HT-29 (cell line): ENCODE data around the gene BPTF. TPM values are rescaled to one million over a fixed set of nuclear protein-coding genes. Genes with fewer than 3 reads are reported as not detected.
"Not testable (repeated sequence)": the region's sequence is repeated elsewhere in the genome, so short reads cannot be mapped to it uniquely, and the experiment has no call there.

Source experiments
- DNase-seq: peaks from one replicate; pipeline ENCODE4 v3.0.0-alpha.2; 2015; ENCODE audit warnings: low spot score
- total RNA-seq: library from RNA; depleted of rRNA; stranded (reverse); fragments of >200 nt; shearing (Covaris generic); gene quantifications from 2 replicates; pipeline ENCODE4 v1.2.3, GENCODE V29; 2014; rRNA removed

BPTF gene, protein sequence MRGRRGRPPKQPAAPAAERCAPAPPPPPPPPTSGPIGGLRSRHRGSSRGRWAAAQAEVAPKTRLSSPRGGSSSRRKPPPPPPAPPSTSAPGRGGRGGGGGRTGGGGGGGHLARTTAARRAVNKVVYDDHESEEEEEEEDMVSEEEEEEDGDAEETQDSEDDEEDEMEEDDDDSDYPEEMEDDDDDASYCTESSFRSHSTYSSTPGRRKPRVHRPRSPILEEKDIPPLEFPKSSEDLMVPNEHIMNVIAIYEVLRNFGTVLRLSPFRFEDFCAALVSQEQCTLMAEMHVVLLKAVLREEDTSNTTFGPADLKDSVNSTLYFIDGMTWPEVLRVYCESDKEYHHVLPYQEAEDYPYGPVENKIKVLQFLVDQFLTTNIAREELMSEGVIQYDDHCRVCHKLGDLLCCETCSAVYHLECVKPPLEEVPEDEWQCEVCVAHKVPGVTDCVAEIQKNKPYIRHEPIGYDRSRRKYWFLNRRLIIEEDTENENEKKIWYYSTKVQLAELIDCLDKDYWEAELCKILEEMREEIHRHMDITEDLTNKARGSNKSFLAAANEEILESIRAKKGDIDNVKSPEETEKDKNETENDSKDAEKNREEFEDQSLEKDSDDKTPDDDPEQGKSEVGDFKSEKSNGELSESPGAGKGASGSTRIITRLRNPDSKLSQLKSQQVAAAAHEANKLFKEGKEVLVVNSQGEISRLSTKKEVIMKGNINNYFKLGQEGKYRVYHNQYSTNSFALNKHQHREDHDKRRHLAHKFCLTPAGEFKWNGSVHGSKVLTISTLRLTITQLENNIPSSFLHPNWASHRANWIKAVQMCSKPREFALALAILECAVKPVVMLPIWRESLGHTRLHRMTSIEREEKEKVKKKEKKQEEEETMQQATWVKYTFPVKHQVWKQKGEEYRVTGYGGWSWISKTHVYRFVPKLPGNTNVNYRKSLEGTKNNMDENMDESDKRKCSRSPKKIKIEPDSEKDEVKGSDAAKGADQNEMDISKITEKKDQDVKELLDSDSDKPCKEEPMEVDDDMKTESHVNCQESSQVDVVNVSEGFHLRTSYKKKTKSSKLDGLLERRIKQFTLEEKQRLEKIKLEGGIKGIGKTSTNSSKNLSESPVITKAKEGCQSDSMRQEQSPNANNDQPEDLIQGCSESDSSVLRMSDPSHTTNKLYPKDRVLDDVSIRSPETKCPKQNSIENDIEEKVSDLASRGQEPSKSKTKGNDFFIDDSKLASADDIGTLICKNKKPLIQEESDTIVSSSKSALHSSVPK (N-terminal part only)
- 65.2 and 70.6 TPM in 2 replicates for total RNA-seq

DNA sequence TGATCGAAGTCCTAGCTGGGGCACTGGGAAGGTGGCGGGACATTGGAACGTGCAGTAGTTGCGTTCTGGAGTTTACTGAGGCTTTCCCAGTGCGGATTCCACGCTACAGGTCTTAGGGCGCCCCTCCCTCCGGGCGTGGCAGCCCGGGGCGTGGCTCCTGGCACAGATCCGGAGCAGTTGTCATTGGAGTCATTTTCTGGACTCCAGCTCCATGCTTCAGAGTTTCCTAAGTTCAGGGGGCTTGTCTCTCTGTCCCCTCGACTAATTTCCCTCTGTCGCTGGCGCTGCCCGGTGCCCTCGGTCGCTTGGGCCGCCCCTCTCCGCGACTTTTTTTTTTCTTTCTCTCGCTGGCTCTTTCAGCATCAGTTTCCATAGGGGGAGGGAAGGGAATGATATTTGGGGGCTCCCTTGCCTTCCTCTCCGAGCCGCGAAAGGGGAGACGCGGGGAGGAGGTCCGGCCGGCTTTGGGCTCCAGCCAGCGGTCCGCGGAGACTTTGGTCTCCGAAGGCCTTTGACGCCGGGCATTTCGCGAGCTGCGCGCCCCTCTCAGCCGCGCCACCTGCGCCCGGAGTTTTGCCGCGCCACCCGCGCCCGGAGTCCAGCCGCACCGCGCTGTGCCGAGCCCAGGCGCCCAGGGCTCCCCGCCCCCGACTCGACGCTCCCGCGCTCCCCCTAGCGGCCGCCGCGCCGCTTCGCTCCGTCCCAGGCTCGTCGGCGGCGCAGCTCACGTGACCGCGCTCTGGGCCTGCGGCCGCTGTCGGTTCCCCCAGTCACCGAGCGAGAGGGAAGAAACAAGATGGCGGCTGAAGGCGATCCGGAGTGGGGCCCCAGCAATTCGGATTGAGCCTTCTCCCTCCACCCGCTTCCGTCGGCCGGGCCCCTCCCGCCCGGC, at the start of gene BPTF:
Gene BPTF (plus strand): TSS at position 769 of the 892 bp plus-strand sequence. CDS start 222 bp downstream, outside the sequence.
- peak; percentile 99 for DNase-seq

DNA sequence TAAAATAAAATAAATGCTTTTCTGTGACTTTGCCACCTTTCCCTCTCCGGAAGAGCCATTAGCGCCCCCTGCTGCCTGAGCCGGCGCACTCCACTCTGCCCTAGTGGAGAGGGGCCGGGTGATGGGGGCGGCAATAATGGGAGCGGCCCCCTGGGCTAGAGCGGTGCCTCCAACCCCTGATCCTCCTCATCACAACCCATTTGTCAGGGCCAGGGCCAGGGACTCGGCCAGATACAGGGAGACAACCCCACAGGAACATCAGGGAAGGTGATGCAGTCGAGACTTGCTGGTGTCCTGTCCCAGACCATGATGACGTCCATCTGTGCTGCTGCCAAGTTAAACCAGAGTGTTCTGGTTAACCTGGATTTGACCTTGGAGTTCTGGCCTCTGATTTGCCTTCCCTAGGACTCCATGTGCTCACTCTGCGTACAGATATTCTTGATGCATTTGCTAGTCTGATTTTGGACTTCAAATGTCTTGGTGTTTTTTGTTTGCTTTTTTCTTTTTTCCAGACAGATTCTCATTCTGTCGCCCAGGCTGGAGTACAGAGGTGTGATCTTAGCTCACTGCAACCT, 46.1 kb upstream of the BPTF start:
- DNase-seq = peak; percentile 44

DNA sequence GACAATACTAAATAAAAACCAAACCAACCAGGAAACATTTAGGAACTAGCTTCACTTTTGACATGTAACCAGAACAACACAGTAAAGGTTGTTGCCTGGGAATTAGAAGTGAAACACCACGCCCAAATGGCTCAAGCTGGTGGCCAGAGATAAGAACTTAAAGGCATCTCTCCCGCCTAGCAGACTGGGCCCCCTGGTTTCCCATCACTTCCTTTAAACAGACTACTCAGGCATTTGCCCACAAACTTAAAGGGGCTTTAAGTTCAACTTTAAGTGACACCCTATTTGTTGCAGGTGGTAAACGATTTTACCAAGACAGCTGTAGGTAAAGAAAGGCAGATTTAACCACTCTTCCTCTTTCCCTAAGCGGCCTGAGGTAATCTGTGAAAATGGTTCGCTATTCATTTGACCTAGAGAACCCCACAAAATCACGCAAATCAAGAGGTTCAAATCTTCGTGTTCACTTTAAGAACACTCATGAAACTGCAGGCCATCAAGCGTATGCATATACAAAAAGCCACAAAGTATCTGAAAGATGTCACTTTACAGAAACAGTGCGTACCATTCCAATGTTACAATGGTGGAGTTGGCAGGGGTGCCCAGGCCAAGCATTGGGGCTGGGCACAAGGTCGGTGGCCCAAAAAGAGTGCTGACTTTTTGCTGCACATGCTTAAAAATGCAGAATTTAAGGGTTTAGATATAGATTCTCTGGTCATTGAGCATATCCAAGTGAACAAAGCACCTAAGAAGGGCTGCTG, 40.8 kb upstream of the BPTF start:
- no peak for DNase-seq

DNA sequence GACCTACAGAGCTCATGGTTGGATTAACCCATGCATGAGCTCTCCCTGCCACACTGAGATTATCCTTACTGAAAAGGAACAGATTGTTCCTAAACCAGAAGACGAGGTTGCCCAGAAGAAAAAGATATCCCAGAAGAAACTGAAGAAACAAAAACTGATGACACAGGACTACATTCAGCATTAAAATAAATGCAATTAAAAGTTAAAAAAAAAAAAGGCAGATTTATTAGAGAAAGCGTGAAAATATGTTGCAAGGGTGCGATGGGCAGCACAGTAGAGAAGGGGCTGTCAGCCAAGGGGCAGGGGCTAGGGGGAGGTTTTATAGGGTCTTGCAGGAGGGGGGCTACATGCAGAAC, 40.2 kb upstream of the BPTF start:
- no peak for DNase-seq

DNA sequence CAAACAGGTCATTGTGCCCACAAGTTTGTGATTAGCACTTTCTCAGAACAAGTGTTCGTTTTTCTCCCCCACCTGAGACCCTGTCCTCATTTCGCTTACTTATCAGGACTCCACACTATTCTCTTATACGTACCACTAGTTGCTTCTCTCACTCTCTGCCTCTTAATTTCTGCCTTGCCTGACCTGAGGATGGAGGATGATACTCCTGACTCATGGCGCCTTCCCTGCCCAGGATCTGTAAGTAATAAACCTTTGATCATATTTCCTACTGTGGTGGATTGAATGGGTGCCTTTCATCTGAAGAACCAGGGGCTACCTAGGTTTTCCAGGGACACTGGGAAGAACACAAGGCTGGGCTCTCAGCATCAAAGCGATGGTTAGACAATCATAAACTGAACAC, 39.8 kb upstream of the BPTF start:
- no peak for DNase-seq

DNA sequence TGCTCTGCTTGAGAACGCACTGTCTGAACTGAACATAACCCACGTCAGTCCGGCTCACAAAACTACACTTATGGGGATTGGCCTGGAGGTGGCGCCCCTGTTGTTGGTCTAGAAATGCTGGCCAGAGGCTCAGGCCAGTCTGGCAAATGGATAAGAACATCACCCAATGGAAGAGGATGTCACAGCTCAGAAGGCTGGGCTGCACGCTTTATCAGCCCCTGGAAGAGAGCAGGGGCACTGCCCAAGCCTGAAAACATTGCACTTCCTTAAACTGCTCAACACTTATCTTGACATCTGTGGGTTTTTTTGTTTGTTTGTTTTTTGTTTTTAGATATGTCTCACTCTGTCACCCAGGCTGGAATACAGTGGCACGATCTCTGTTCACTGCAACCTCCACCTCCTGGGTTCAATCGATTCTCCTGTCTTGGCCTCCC, 24.8 kb upstream of the BPTF start:
- peak; percentile 91 for DNase-seq

DNA sequence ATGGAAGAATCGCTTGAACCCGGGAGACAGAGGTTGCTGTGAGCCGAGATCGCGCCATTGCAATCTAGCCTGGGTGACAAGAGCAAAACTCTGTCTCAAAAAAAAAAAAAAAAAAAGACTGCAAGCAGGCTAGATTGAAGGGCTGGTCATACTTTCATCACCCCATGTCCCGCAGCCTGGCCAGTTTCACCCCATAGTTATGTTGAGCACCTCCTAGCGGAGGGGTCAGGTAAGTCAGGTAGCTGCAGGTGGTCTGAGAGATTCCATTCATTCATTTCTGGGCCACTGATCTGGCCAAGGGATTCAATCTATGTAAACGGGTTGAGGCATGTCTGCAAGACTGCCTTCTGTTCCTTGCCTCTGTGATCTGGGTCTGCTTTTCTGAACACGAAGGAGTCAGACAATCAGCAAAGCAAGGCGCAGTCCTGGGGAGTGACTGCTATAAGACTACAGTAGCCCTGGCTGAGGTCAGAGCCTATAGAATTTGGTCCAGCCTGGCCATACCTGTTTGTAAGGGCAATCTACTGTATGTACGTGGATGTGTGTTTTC, 23.6 kb upstream of the BPTF start:
- DNase-seq = peak; percentile 26

DNA sequence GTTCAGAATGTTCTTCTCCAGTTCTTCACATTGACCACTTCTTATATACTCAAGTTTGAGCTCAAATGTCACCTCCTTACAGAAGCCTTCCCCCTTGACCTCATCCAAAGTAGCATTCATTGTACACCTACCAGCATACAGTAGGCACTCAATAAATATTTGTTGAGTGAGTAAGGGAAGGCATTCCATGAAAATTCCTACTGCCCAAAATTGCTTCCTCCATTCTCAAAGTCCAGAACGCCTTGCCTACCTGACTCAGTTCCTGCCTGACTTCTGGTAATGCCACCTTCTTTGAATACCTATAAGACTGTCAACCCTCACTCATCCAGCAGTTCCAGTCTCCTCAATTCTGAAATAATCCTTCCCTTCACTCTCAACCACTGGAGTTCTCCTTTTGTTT, 14.8 kb upstream of the BPTF start:
- DNase-seq = no peak

DNA sequence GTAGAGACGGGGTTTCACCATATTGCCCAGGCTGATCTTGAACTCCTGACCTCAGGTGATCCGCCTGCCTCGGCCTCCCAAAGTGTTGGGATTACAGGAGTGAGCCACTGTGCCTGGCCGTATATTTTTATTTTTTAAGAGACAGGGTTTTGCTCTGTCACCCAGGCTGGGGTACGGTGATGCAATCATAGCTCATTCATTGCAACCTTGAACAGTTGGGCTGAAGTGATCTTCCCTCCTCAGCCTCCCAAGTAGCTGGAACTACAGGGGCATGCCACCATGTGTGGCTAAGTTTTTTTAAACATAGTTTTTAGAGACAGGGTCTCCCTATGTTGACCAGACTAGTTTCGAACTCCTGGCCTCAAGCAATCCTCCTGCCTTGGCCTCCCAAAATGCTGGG, 12.9 kb upstream of the BPTF start:
- not testable (repeated sequence) for DNase-seq

DNA sequence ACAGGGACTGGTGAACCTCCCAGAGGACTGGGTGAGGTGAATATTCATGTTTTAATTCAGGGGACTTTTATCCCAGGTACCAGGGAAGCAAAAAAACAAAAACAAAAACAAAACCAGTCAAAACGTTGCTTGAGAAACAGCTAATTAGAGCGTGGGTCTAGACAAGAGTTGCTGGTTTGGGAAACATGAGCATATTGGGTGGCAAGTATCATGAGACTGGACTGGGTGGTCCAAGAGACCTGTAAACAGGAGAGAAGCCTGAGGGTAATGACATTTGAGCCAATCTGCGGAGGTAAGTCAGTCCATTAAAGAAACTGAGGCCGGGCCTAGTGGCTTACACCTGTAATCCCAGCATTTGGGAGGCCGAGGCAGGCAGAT, 11.5 kb upstream of the BPTF start:
- no peak for DNase-seq

DNA sequence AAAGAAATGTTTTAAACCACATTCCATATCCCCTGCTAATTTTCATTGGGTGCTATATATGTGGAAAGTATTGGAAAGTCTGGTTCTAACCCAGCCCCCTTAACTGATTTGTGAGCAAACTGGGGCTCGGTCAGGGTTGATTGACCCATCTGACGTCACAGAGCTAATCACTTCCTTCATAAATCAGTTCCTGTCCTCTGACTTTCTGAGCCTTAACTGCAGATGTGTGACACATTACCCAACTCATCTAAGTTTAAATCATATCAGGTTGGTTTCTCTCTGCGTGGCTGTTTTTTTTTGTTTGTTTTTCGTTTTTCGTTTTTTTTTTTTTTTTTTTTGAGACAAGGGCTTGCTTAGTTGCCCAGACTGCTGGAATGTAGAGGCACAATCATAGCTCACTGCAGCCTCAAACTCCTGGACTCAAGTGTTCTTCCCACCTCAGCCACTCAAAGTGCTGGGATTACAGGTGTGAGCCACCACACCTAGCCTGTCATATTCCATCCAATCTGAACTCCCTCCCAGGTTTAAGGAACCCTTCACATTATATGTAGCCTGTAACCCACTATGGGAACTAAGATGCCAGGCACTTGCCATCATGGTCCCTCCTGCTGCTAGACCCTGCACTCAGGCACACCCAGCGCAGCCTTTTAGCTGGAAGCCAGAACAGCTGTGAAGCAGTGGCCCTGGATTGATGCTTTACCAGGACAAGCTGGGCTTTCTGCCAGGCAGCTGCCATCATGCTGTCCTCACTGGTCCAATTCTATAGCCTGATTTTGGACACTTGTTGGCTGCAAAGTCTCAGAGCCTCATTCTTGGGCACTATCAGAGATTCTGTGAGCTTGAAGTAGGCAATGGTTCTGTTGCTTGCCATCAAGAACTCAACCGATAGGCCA, 6.9 kb upstream of the BPTF start:
- DNase-seq = no peak

DNA sequence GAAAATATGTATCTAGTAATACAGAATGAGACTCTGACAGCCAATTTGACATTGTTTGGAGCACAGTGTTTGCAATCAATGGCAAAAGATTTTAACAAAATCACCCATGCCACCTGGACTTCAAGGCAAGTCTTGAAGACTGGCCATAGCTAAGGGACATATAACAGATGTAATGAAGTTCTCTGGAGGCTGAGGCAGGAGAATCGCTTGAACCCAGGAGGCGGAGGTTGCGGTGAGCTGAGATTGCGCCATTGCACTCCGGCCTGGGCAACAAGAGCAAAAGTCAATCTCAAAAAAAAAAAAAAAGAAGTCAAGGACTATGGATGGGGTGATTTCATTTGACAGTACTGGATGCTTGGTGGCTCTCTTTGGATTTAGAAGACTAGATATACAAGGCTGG, 5.6 kb upstream of the BPTF start:
- no peak for DNase-seq

DNA sequence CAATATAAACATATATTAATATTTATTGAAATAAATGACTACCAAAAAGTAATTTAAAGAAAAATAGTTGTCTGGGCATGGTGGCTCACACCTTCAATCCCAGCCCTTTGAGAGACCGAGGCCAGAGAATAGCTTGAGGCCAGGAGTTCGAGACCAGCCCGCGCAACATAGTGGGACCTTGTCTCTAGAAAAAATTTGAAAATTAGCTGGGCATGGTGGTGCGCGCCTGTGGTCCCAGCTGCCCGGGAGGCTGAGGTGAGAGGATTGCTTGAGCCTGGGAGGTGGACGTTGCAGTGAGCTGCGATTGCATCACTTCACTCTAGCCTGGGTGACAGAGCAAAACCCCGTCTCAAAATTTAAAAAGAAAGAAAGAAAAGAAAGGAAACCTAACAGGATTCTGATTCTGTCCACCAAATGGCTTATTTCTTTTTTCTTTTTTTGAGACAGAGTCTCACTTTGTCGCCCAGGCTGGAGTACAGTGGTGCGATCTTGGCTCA, 3.4 kb upstream of the BPTF start:
- no peak for DNase-seq

DNA sequence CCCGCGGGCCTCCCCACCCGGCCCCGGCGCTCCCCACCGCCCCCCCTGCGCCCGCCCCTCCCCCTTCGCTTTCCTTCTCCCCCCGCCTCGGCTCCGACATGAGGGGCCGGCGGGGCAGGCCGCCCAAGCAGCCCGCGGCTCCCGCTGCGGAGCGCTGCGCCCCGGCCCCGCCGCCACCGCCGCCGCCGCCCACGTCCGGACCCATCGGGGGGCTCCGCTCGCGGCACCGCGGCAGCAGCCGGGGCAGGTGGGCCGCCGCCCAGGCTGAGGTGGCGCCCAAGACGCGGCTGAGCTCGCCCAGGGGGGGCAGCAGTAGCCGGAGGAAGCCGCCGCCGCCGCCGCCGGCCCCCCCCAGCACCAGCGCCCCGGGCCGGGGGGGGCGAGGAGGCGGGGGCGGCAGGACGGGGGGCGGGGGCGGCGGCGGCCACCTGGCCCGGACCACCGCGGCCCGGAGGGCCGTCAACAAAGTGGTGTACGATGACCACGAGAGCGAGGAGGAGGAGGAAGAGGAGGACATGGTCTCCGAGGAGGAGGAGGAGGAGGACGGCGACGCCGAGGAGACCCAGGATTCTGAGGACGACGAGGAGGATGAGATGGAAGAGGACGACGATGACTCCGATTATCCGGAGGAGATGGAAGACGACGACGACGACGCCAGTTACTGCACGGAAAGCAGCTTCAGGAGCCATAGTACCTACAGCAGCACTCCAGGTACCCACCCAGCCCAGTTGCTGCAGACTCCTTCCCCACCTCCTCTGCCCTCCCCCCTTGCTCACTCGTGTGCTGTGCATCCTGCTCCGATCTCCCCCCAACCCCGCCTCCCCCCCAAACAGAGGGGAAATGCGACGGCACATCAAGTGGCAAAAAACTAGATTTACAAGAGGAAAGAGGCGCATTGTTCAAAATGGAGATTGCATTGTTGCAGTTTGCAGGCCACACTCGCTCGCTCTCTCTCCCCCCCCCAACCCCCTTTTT, 611 bp downstream of the BPTF start:
- DNase-seq = peak; percentile 64

DNA sequence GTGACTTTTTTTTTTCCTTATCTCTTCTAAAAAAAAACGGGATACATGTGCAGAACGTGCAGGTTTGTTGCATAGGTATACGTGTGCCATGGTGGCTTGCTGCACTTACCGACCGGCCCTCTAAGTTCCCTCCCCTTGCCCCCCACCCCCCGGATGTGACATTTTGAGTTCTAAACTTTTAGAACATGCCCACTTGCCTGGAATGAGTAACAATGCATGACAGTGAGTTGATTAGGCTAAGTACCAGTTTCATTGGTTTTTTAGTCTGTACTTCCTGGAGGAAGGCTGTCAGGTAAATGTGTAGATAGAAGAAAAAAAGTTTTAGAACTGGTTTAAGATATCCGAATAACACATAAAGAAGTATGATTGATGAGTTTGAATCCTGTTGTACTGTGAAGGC, 4.0 kb downstream of the BPTF start:
- no peak for DNase-seq

DNA sequence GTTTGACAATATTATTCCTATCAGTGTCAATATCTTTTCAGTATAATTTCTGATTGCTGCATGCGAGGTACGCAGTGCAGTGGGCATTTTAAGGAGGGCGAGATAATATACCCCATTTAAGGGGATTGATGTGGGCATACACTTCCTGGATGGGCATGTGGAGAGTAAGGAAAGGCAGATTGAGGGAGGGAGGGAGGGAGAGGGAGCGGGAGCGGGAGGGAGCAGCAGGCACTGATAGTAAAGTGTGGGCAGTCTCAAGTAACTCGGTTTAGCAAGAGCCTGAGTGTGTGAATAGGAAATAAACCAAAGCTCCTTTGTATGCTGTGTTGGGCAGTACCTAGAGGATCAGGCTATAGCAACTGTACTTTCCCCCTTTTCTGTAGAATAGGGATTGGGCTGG, 5.1 kb downstream of the BPTF start:
- no peak for DNase-seq

DNA sequence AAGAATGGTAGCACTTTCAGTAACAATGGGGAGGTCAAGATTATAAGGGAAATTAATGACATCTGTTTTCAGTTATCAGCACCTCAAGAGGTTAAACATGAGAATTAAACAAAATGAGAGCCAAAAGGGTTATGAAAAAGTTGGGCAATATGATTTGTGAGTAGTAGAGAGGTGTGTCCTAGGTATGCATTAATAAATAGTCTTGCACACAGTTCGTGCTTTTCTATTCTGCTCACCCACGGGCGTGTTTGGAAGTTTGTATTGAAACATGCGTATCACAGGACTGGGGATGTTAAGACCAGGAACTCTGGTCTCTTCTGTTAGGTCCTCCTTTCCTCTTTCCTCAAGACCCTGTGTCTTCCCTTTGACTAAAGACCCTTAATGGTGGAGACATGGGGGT, 6.0 kb downstream of the BPTF start:
- DNase-seq = no peak
